Measurements from ENCODE around the gene SERPINH1. TPM values are rescaled to one million over a fixed set of nuclear protein-coding genes. Genes with fewer than 3 reads are reported as not detected.

SERPINH1 gene
- total RNA-seq, 3 donors from 2014 or later (not counting 1 experiment from before 2014, with no cell fraction given): 5.4 to 8.8 (median 7.2) TPM

GRCh38 chr11:75585293-75585670 is 23.2 kb downstream of the SERPINH1 start:
- H3K27me3 Mint-ChIP-seq (ENCODE audit: low read depth in 2 of 2): peaks cover 4 to 8% of the 10 kb centered on the region in 2 donors
- Histone ChIP-seq H3K9me3 (ENCODE audit: control insufficient read depth, insufficient read depth, low read length) (no peaks in the 10 kb centered on the region), H3K4me1 (ENCODE audit: control insufficient read depth, insufficient read depth, low read length) (peaks cover 20% of the 10 kb centered on the region), H3K36me3 (ENCODE audit: control insufficient read depth, insufficient read depth, low read length) (no peaks in the 10 kb centered on the region), H3K27me3 (ENCODE audit: control insufficient read depth, insufficient read depth, low read length) (no peaks in the 10 kb centered on the region), H3K4me3 (ENCODE audit: low read length) (no peak overlapping the region), H3K27ac (ENCODE audit: low read length) (no peak overlapping the region)
- no peak for TF ChIP-seq CTCF (IDR thresholded peaks at IDR 0.05)
- H3K27ac Mint-ChIP-seq: peak overlapping the region in 1 of 2 donors; percentile 78
- DNase-seq: no peak
- H3K4me3 Mint-ChIP-seq: peak overlapping the region; percentile 60
- H3K9me3 Mint-ChIP-seq: no peaks in the 10 kb centered on the region
- intact Hi-C loops (cut with micrococcal nuclease): no loop called here
- 93% methylated on average over 8 of the region's 8 CpGs for WGBS (ENCODE audit: insufficient coverage)
- peaks cover 8 to 23% of the 10 kb centered on the region in 2 donors for H3K4me1 Mint-ChIP-seq
- ATAC-seq: no peak
- H3K36me3 Mint-ChIP-seq: no peaks in the 10 kb centered on the region

GRCh38 chr11:75586395-75586794 is 24.3 kb downstream of the SERPINH1 start:
- WGBS (ENCODE audit: insufficient coverage): 91% methylated on average over 3 of the region's 3 CpGs
- Mint-ChIP-seq H3K27ac (no peak overlapping the region), H3K4me3 (no peak overlapping the region), H3K9me3 (no peaks in the 10 kb centered on the region), H3K36me3 (no peaks in the 10 kb centered on the region), H3K4me1 (peaks cover 8 to 23% of the 10 kb centered on the region in 2 donors), H3K27me3 (ENCODE audit: low read depth in 2 of 2) (peaks cover 4 to 7% of the 10 kb centered on the region in 2 donors)
- no peak overlapping the region for H3K27ac ChIP-seq (ENCODE audit: low read length)
- no peak for DNase-seq
- H3K9me3 ChIP-seq (ENCODE audit: control insufficient read depth, insufficient read depth, low read length): no peaks in the 10 kb centered on the region
- ATAC-seq: no peak
- no peak for TF ChIP-seq CTCF (IDR thresholded peaks at IDR 0.05)
- H3K36me3 ChIP-seq (ENCODE audit: control insufficient read depth, insufficient read depth, low read length): no peaks in the 10 kb centered on the region
- intact Hi-C loops (cut with micrococcal nuclease): no loop called here
- peaks cover 20% of the 10 kb centered on the region for H3K4me1 ChIP-seq (ENCODE audit: control insufficient read depth, insufficient read depth, low read length)
- H3K27me3 ChIP-seq (ENCODE audit: control insufficient read depth, insufficient read depth, low read length): no peaks in the 10 kb centered on the region
- H3K4me3 ChIP-seq (ENCODE audit: low read length): no peak overlapping the region

- no peaks in the 10 kb centered on the region for H3K27me3 Mint-ChIP-seq (ENCODE audit: low read depth in 2 of 2)
- H3K4me3 Mint-ChIP-seq: no peak overlapping the region
- no peak overlapping the region for H3K4me3 ChIP-seq (ENCODE audit: low read length)
- no peaks in the 10 kb centered on the region for H3K9me3 ChIP-seq (ENCODE audit: control insufficient read depth, insufficient read depth, low read length)
- intact Hi-C loops (cut with micrococcal nuclease): no loop called here
- H3K9me3 Mint-ChIP-seq: no peaks in the 10 kb centered on the region
- DNase-seq (no peak), ATAC-seq (no peak)
- no peak overlapping the region for H3K27ac ChIP-seq (ENCODE audit: low read length)
- H3K4me1 ChIP-seq (ENCODE audit: control insufficient read depth, insufficient read depth, low read length): peaks cover 18% of the 10 kb centered on the region
- peaks cover 12 to 19% of the 10 kb centered on the region in 2 donors for H3K4me1 Mint-ChIP-seq
- no peak for TF ChIP-seq CTCF (IDR thresholded peaks at IDR 0.05)
- H3K36me3 ChIP-seq (ENCODE audit: control insufficient read depth, insufficient read depth, low read length): no peaks in the 10 kb centered on the region
- 92% methylated on average over 6 of the region's 6 CpGs for WGBS (ENCODE audit: insufficient coverage)
- H3K27me3 ChIP-seq (ENCODE audit: control insufficient read depth, insufficient read depth, low read length): no peaks in the 10 kb centered on the region
- no peak overlapping the region for H3K27ac Mint-ChIP-seq
- no peaks in the 10 kb centered on the region for H3K36me3 Mint-ChIP-seq
Observed at GRCh38 chr11:75588051-75588481, 26.0 kb downstream of the SERPINH1 start.

GRCh38 chr11:75589051-75589450 is 27.0 kb downstream of the SERPINH1 start:
- Mint-ChIP-seq H3K27ac (no peak overlapping the region), H3K4me1 (peaks cover 14 to 20% of the 10 kb centered on the region in 2 donors), H3K9me3 (no peaks in the 10 kb centered on the region), H3K4me3 (no peak overlapping the region), H3K36me3 (no peaks in the 10 kb centered on the region), H3K27me3 (ENCODE audit: low read depth in 2 of 2) (no peaks in the 10 kb centered on the region)
- intact Hi-C loops (cut with micrococcal nuclease): no loop called here
- Histone ChIP-seq H3K4me3 (ENCODE audit: low read length) (no peak overlapping the region), H3K9me3 (ENCODE audit: control insufficient read depth, insufficient read depth, low read length) (no peaks in the 10 kb centered on the region), H3K27me3 (ENCODE audit: control insufficient read depth, insufficient read depth, low read length) (no peaks in the 10 kb centered on the region), H3K27ac (ENCODE audit: low read length) (no peak overlapping the region), H3K36me3 (ENCODE audit: control insufficient read depth, insufficient read depth, low read length) (no peaks in the 10 kb centered on the region), H3K4me1 (ENCODE audit: control insufficient read depth, insufficient read depth, low read length) (peaks cover 12% of the 10 kb centered on the region)
- no peak for TF ChIP-seq CTCF (IDR thresholded peaks at IDR 0.05)
- WGBS (ENCODE audit: insufficient coverage): 80% methylated on average over 7 of the region's 7 CpGs
- no peak for DNase-seq
- no peak for ATAC-seq

Data from natural killer cell (primary cell).